NOMO-1 treated with DMSO at 0.1 percent for 48 hours (cell line): ENCODE data around the gene UHMK1.
"Not testable (repeated sequence)": the region's sequence is repeated elsewhere in the genome, so short reads cannot be mapped to it uniquely, and the experiment has no call there.

ENCODE experiments used
- DNase-seq: peaks from one replicate; lab custom pipeline; 2025; ENCODE audit not compliant: unreplicated experiment; lab: John Stamatoyannopoulos, UW

Gene UHMK1

GRCh38 chr1:162564762-162565218 lies 67.2 kb downstream of the UHMK1 start:
- no peak for DNase-seq

GRCh38 chr1:162565460-162565859 lies 67.8 kb downstream of the UHMK1 start:
- DNase-seq, result no peak

GRCh38 chr1:162566870-162567269 lies 69.3 kb downstream of the UHMK1 start:
- DNase-seq, result no peak

- no peak for DNase-seq
Measured at GRCh38 chr1:162568802-162569201, 71.2 kb downstream of the UHMK1 start.

- DNase-seq, result no peak
Measured at GRCh38 chr1:162570718-162571117, 73.1 kb downstream of the UHMK1 start.

GRCh38 chr1:162571121-162571520 lies 73.5 kb downstream of the UHMK1 start:
- DNase-seq, result not testable (repeated sequence)

GRCh38 chr1:162571696-162572095 lies 74.1 kb downstream of the UHMK1 start:
- DNase-seq, result no peak

- DNase-seq, result no peak
Measured at GRCh38 chr1:162573136-162573535, 75.5 kb downstream of the UHMK1 start.

GRCh38 chr1:162578071-162578700 lies 80.6 kb downstream of the UHMK1 start:
- no peak for DNase-seq

- DNase-seq, result no peak
Measured at GRCh38 chr1:162578936-162579335, 81.3 kb downstream of the UHMK1 start.
